DND-41 (cell line): ENCODE results near the gene EDIL3.

Source experiments
- EZH2 ChIP-seq: IDR thresholded peaks from 3 replicates; pipeline ENCODE4 v1.6.1; 2012; ENCODE audit warnings: borderline replicate concordance, low read depth, mild to moderate bottlenecking, moderate library complexity, low read length, inconsistent platforms; ENCODE audit not compliant: severe bottlenecking
- TF ChIP-seq, protein P1 (sequence below): IDR thresholded peaks from 2 replicates; pipeline ENCODE4 v1.5.1; 2012; ENCODE audit warnings: borderline replicate concordance, low read length, moderate library complexity, mild to moderate bottlenecking; ENCODE audit not compliant: poor library complexity, severe bottlenecking; ENCODE audit errors: extremely low read depth

DNA sequence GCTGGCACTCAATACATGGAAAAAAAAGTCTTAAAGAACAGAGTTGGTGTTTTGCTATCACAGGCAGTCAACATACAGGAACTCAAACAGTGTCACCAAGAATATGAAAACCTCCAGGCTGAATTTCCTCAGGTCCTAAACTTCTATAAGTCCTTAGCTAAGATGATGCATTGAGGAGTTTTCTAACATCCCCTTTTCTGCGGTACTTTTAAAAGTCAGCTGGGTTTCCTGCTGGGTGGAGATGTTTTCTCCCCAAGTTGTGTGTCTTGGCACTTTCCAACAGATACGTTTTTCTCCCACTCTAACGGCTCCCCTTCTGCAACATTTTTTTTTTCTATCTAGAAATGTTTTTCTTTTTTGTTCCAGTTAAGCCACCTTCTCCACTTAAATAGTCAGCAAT, 419.2 kb downstream of the EDIL3 start:
- TF ChIP-seq, protein P1, sequence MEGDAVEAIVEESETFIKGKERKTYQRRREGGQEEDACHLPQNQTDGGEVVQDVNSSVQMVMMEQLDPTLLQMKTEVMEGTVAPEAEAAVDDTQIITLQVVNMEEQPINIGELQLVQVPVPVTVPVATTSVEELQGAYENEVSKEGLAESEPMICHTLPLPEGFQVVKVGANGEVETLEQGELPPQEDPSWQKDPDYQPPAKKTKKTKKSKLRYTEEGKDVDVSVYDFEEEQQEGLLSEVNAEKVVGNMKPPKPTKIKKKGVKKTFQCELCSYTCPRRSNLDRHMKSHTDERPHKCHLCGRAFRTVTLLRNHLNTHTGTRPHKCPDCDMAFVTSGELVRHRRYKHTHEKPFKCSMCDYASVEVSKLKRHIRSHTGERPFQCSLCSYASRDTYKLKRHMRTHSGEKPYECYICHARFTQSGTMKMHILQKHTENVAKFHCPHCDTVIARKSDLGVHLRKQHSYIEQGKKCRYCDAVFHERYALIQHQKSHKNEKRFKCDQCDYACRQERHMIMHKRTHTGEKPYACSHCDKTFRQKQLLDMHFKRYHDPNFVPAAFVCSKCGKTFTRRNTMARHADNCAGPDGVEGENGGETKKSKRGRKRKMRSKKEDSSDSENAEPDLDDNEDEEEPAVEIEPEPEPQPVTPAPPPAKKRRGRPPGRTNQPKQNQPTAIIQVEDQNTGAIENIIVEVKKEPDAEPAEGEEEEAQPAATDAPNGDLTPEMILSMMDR = no peak
- no peak for TF ChIP-seq EZH2
